HepG2 (cell line): ENCODE measurements around the gene KLC4. TPM values are rescaled to one million over a fixed set of nuclear protein-coding genes. Genes with fewer than 3 reads are reported as not detected.

Experiments used
- AGO1 ChIP-seq: fragments of 200-400 bp; formaldehyde crosslinking; IDR thresholded peaks from 2 replicates; pipeline ENCODE4 v1.6.1; 2017; ENCODE audit warnings: mild to moderate bottlenecking, low read depth, low read length, moderate library complexity; ENCODE audit not compliant: poor library complexity, severe bottlenecking
- ARID2 ChIP-seq: sonication (generic); formaldehyde crosslinking; IDR thresholded peaks from 2 replicates; pipeline ENCODE4 v1.8.1; 2022; ENCODE audit warnings: mild to moderate bottlenecking, missing genetic modification reagents, borderline replicate concordance
- BRF2 ChIP-seq: sonication (generic); formaldehyde crosslinking; IDR thresholded peaks from 2 replicates; pipeline ENCODE4 v1.8.1; 2022; ENCODE audit warnings: mild to moderate bottlenecking, missing genetic modification reagents
- CTCF ChIP-seq: sonication (generic); formaldehyde crosslinking; IDR thresholded peaks from 2 replicates; pipeline ENCODE4 v1.5.0; 2020; ENCODE audit warnings: mild to moderate bottlenecking, missing genetic modification reagents, moderate library complexity
- HNRNPK ChIP-seq: fragments of 200-400 bp; formaldehyde crosslinking; IDR thresholded peaks from 2 replicates; pipeline ENCODE4 v1.6.1; 2018; ENCODE audit warnings: low read length, low read depth, moderate library complexity, mild to moderate bottlenecking; ENCODE audit not compliant: poor library complexity, severe bottlenecking
- NFAT5 ChIP-seq: sonication (generic); formaldehyde crosslinking; IDR thresholded peaks from 2 replicates; pipeline ENCODE4 v1.4.0; 2020; ENCODE audit warnings: missing genetic modification reagents
- SUZ12 ChIP-seq: fragments of 150-350 bp; IDR thresholded peaks from 2 replicates; pipeline ENCODE4 v1.6.1; 2014; ENCODE audit warnings: low read depth, low read length
- ZNF737 ChIP-seq: sonication (generic); formaldehyde crosslinking; IDR thresholded peaks from 2 replicates; pipeline ENCODE4 v1.5.0; 2020; ENCODE audit warnings: missing genetic modification reagents, mild to moderate bottlenecking, borderline replicate concordance
- ZNF766 ChIP-seq: sonication (generic); formaldehyde crosslinking; IDR thresholded peaks from 2 replicates; pipeline ENCODE4 v1.5.0; 2020; ENCODE audit warnings: missing genetic modification reagents, borderline replicate concordance
- ZNF839 ChIP-seq: sonication (generic); formaldehyde crosslinking; IDR thresholded peaks from 2 replicates; pipeline ENCODE4 v1.4.0; 2020; ENCODE audit warnings: missing genetic modification reagents, mild to moderate bottlenecking, borderline replicate concordance
- polyA plus RNA-seq, 8 experiments: library from polyadenylated mRNA; depleted of rRNA in 3 of 8; stranded (reverse) in 7 of 8; unstranded in 1 of 8; fragments of >200 nt; fragmentation: Illumina TruSeq in 4 of 8; extraction: Trizol in 4 of 8; gene quantifications; 2 replicates each; pipeline versions ENCODE4 v1.2.1 to v1.2.3, GENCODE V29; 2011 to 2016; ENCODE audit warnings: low read depth in 4 of 8, missing spikeins in 1 of 8, mixed read lengths in 1 of 8; ENCODE audit not compliant: insufficient read depth in 1 of 8
- total RNA-seq, 5 experiments: library from RNA; depleted of rRNA; stranded (reverse); fragments of >200 nt; fragmentation: Illumina TruSeq; extraction: Trizol; gene quantifications; 2 replicates each; pipeline ENCODE4 v1.2.3, GENCODE V29; 2016; ENCODE audit warnings: low read depth in 1 of 5
- TF ChIP-seq, protein P1 (sequence below): sonication (generic); formaldehyde crosslinking; IDR thresholded peaks from 2 replicates; pipeline ENCODE4 v1.4.0; 2020; ENCODE audit warnings: missing genetic modification reagents; ENCODE audit errors: not compliant biosample characterization
- TF ChIP-seq, protein P2 (sequence below): sonication (generic); formaldehyde crosslinking; IDR thresholded peaks from 2 replicates; pipeline ENCODE4 v1.5.0; 2020; ENCODE audit warnings: mild to moderate bottlenecking, missing genetic modification reagents, borderline replicate concordance

Gene KLC4
- total and polyA plus RNA-seq, 2 of the 13 experiments (the other 11 are each of a cell fraction or from before 2014, with no cell fraction given) = 45.4 to 70.4 TPM

GRCh38 chr6:43089874-43090558 is 30.6 kb downstream of the KLC4 start (continued):
- TF ChIP-seq, protein P1, sequence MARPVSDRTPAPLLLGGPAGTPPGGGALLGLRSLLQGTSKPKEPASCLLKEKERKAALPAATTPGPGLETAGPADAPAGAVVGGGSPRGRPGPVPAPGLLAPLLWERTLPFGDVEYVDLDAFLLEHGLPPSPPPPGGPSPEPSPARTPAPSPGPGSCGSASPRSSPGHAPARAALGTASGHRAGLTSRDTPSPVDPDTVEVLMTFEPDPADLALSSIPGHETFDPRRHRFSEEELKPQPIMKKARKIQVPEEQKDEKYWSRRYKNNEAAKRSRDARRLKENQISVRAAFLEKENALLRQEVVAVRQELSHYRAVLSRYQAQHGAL = no peak
- TF ChIP-seq CTCF (CRISPR knock-in tag) (no peak), NFAT5 (CRISPR knock-in tag) (no peak), ZNF766 (CRISPR knock-in tag) (0 out of 2 replicates have a peak, but pooled peaks have one; percentile 28), HNRNPK (no peak), ZNF737 (CRISPR knock-in tag) (no peak), BRF2 (CRISPR knock-in tag) (no peak; the same call in 1 of the 2 replicates), SUZ12 (no peak), ARID2 (no peak), AGO1 (no peak), ZNF839 (CRISPR knock-in tag) (no peak)
- TF ChIP-seq, protein P2, sequence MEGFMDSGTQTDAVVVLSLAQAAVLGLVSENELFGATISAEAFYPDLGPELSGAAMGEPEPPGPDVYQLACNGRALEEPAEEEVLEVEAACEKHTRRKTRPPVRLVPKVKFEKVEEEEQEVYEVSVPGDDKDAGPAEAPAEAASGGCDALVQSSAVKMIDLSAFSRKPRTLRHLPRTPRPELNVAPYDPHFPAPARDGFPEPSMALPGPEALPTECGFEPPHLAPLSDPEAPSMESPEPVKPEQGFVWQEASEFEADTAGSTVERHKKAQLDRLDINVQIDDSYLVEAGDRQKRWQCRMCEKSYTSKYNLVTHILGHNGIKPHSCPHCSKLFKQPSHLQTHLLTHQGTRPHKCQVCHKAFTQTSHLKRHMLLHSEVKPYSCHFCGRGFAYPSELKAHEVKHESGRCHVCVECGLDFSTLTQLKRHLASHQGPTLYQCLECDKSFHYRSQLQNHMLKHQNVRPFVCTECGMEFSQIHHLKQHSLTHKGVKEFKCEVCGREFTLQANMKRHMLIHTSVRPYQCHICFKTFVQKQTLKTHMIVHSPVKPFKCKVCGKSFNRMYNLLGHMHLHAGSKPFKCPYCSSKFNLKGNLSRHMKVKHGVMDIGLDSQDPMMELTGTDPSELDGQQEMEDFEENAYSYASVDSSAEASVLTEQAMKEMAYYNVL (CRISPR knock-in tag) = no peak
